Neural cell (in vitro differentiated cells): ENCODE data around the gene MSI2. TPM values are rescaled to one million over a fixed set of nuclear protein-coding genes. Genes with fewer than 3 reads are reported as not detected.

ENCODE experiments used
- H2AFZ ChIP-seq: fragments of 200-600, 300-800 bp; sonication (generic), shearing (Covaris generic); 2 replicates; pipeline ENCODE4 v1.6.0; 2014; ENCODE audit warnings: low read depth, mild to moderate bottlenecking, antibody characterized with exemption, low read length, moderate library complexity
- H3F3A ChIP-seq: fragments of 200-600 bp; shearing (Covaris generic); 2 replicates; pipeline ENCODE4 v1.6.1; 2016; ENCODE audit warnings: mild to moderate bottlenecking, moderate library complexity, mixed read lengths, antibody characterized with exemption, low read length; ENCODE audit not compliant: insufficient read depth, poor library complexity, severe bottlenecking
- H3K27ac ChIP-seq: fragments of 200-600, 300-800 bp; sonication (generic), shearing (Covaris generic); 2 replicates; pipeline ENCODE4 v1.5.1; 2014; ENCODE audit warnings: mild to moderate bottlenecking, low read length, moderate library complexity
- H3K27me3 ChIP-seq: fragments of 300-800, 200-600 bp; sonication (generic), shearing (Covaris generic); 2 replicates; pipeline ENCODE4 v1.6.0; 2014; ENCODE audit warnings: mild to moderate bottlenecking, low read depth, low read length, moderate library complexity; ENCODE audit not compliant: insufficient read depth
- H3K36me3 ChIP-seq: fragments of 300-800, 200-600 bp; sonication (generic), shearing (Covaris generic); 2 replicates; pipeline ENCODE4 v1.5.1; 2014; ENCODE audit warnings: mild to moderate bottlenecking, antibody characterized with exemption, low read length, moderate library complexity; ENCODE audit not compliant: insufficient read depth
- H3K4me2 ChIP-seq: fragments of 300-800, 200-600 bp; sonication (generic), shearing (Covaris generic); 2 replicates; pipeline ENCODE4 v1.6.0; 2014; ENCODE audit warnings: mild to moderate bottlenecking, low read length
- H3K4me3 ChIP-seq: fragments of 300-800, 200-600 bp; sonication (generic), shearing (Covaris generic); 2 replicates; pipeline ENCODE4 v1.5.1; 2014; ENCODE audit warnings: mild to moderate bottlenecking, low read length, moderate library complexity
- H3K79me2 ChIP-seq: fragments of 200-600 bp; shearing (Covaris generic); replicated peaks from 2 replicates; pipeline ENCODE4 v1.6.0; 2014; ENCODE audit warnings: mild to moderate bottlenecking, low read length, moderate library complexity; ENCODE audit not compliant: insufficient read depth
- H3K9ac ChIP-seq: fragments of 300-800, 200-600 bp; sonication (generic), shearing (Covaris generic); 2 replicates; pipeline ENCODE4 v1.6.1; 2016; ENCODE audit warnings: mild to moderate bottlenecking, low read length, mixed read lengths
- H3K9me2 ChIP-seq: fragments of 200-600 bp; shearing (Covaris generic); 2 replicates; pipeline ENCODE4 v1.6.1; 2016; ENCODE audit warnings: mild to moderate bottlenecking, low read length, mixed read lengths; ENCODE audit not compliant: insufficient read depth
- H3K9me3 ChIP-seq: fragments of 200-600, 300-800 bp; sonication (generic), shearing (Covaris generic); 2 replicates; pipeline ENCODE4 v1.6.1; 2016; ENCODE audit warnings: mild to moderate bottlenecking, mixed run types, low read length, moderate library complexity, mixed read lengths
- H4K20me1 ChIP-seq: fragments of 200-600 bp; shearing (Covaris generic); 2 replicates; pipeline ENCODE4 v1.6.1; 2016; ENCODE audit warnings: mild to moderate bottlenecking, mixed run types; ENCODE audit not compliant: insufficient read depth
- EP300 ChIP-seq: fragments of 450-650 bp; conservative IDR thresholded peaks from 2 replicates; pipeline ENCODE4 v1.6.1; 2014; ENCODE audit warnings: antibody characterized with exemption, mild to moderate bottlenecking, moderate library complexity; ENCODE audit not compliant: poor library complexity, severe bottlenecking
- EZH2 ChIP-seq: fragments of 200-600, 300-800 bp; shearing (Covaris generic), sonication (generic); IDR thresholded peaks from 2 replicates; pipeline ENCODE4 v1.6.1; 2014; ENCODE audit warnings: antibody characterized with exemption, low read length, borderline replicate concordance, mild to moderate bottlenecking; ENCODE audit not compliant: insufficient read depth, poor library complexity, severe bottlenecking
- MXI1 ChIP-seq: fragments of 450-650 bp; conservative IDR thresholded peaks from 2 replicates; pipeline ENCODE4 v1.6.1; 2014; ENCODE audit warnings: antibody characterized with exemption, mild to moderate bottlenecking; ENCODE audit not compliant: poor library complexity, severe bottlenecking
- POLR2AphosphoS5 ChIP-seq: IDR thresholded peaks from 2 replicates; pipeline ENCODE4 v1.6.1; 2012
- RAD21 ChIP-seq: fragments of 450-650 bp; conservative IDR thresholded peaks from 2 replicates; pipeline ENCODE4 v1.6.1; 2014; ENCODE audit warnings: antibody characterized with exemption, mild to moderate bottlenecking, moderate library complexity
- TAF1 ChIP-seq: IDR thresholded peaks from 2 replicates; pipeline ENCODE4 v1.6.1; 2012; ENCODE audit warnings: low read depth
- polyA plus RNA-seq: library from polyadenylated mRNA; depleted of rRNA; stranded (reverse); fragments of >200 nt; gene quantifications from 2 replicates; pipeline ENCODE4 v1.2.3, GENCODE V29; 2014
- TF ChIP-seq, protein P1 (sequence below): IDR thresholded peaks from 2 replicates; pipeline ENCODE4 v1.6.1; 2012; ENCODE audit warnings: borderline replicate concordance
- TF ChIP-seq, protein P2 (sequence below): fragments of 450-650 bp; IDR thresholded peaks from 2 replicates; pipeline ENCODE4 v1.5.1; 2014; ENCODE audit warnings: antibody characterized with exemption, mild to moderate bottlenecking, moderate library complexity; ENCODE audit not compliant: poor library complexity, severe bottlenecking

MSI2 gene
- polyA plus RNA-seq, 1 donor from 2014 or later, result 61.4 TPM

DNA sequence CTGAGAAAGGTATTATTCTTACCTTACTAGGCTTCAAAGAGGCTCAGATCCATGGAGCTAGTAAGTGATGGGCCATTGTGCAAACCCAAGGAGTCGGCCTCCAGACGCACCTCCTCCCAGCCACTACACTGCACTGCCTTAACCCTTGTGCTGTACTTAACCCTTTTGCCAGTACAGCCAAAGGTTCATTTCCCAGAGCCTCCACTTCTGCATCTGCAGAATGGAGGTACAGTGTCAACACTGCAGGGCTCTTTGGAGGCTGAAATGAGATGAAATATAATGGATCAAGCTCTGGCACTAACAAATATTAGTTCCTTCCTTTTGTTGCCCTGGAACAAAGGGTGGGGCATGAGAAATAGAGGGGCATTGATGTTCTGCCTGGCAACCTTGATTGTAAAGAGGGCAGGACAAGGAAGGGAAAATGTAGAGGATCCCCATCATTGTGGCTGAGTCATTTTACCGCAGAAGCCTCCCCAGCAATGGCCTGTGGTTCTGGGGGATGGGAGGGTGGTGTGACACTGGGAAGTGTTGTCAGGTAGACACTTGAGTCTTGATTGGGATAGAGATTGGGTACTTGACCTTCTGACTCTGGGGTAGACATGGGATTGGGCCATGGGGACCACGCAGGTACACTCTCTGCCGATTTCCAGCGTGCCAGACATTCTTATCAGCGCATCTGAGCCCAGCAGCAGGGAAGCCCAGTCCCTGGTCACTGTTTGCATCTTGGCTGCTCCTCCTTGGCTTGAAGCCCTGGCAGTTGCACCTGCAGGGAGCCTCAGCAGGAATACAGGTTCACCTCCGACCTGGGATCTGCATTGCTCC is 84.0 kb downstream of the MSI2 start:
- H3K36me3 ChIP-seq, result no peaks in the 10 kb centered on the region
- no peaks in the 10 kb centered on the region for H3F3A ChIP-seq
- no peaks in the 10 kb centered on the region for H3K9me2 ChIP-seq
- no peak overlapping the region for H3K4me3 ChIP-seq
- no peak overlapping the region for H3K9ac ChIP-seq
- H3K27ac ChIP-seq, result no peak overlapping the region
- no peak overlapping the region for H2AFZ ChIP-seq
- no peak overlapping the region for H3K4me2 ChIP-seq
- TF ChIP-seq TAF1 (no peak), EP300 (no peak), RAD21 (no peak), MXI1 (no peak), EZH2 (no peak), POLR2AphosphoS5 (no peak)
- TF ChIP-seq, protein P1, sequence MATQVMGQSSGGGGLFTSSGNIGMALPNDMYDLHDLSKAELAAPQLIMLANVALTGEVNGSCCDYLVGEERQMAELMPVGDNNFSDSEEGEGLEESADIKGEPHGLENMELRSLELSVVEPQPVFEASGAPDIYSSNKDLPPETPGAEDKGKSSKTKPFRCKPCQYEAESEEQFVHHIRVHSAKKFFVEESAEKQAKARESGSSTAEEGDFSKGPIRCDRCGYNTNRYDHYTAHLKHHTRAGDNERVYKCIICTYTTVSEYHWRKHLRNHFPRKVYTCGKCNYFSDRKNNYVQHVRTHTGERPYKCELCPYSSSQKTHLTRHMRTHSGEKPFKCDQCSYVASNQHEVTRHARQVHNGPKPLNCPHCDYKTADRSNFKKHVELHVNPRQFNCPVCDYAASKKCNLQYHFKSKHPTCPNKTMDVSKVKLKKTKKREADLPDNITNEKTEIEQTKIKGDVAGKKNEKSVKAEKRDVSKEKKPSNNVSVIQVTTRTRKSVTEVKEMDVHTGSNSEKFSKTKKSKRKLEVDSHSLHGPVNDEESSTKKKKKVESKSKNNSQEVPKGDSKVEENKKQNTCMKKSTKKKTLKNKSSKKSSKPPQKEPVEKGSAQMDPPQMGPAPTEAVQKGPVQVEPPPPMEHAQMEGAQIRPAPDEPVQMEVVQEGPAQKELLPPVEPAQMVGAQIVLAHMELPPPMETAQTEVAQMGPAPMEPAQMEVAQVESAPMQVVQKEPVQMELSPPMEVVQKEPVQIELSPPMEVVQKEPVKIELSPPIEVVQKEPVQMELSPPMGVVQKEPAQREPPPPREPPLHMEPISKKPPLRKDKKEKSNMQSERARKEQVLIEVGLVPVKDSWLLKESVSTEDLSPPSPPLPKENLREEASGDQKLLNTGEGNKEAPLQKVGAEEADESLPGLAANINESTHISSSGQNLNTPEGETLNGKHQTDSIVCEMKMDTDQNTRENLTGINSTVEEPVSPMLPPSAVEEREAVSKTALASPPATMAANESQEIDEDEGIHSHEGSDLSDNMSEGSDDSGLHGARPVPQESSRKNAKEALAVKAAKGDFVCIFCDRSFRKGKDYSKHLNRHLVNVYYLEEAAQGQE, result no peak
- TF ChIP-seq, protein P2, sequence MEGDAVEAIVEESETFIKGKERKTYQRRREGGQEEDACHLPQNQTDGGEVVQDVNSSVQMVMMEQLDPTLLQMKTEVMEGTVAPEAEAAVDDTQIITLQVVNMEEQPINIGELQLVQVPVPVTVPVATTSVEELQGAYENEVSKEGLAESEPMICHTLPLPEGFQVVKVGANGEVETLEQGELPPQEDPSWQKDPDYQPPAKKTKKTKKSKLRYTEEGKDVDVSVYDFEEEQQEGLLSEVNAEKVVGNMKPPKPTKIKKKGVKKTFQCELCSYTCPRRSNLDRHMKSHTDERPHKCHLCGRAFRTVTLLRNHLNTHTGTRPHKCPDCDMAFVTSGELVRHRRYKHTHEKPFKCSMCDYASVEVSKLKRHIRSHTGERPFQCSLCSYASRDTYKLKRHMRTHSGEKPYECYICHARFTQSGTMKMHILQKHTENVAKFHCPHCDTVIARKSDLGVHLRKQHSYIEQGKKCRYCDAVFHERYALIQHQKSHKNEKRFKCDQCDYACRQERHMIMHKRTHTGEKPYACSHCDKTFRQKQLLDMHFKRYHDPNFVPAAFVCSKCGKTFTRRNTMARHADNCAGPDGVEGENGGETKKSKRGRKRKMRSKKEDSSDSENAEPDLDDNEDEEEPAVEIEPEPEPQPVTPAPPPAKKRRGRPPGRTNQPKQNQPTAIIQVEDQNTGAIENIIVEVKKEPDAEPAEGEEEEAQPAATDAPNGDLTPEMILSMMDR, result no peak
- no peaks in the 10 kb centered on the region for H4K20me1 ChIP-seq
- H3K9me3 ChIP-seq, result no peaks in the 10 kb centered on the region
- H3K79me2 ChIP-seq, result peaks cover 54% of the 10 kb centered on the region
- no peaks in the 10 kb centered on the region for H3K27me3 ChIP-seq

DNA sequence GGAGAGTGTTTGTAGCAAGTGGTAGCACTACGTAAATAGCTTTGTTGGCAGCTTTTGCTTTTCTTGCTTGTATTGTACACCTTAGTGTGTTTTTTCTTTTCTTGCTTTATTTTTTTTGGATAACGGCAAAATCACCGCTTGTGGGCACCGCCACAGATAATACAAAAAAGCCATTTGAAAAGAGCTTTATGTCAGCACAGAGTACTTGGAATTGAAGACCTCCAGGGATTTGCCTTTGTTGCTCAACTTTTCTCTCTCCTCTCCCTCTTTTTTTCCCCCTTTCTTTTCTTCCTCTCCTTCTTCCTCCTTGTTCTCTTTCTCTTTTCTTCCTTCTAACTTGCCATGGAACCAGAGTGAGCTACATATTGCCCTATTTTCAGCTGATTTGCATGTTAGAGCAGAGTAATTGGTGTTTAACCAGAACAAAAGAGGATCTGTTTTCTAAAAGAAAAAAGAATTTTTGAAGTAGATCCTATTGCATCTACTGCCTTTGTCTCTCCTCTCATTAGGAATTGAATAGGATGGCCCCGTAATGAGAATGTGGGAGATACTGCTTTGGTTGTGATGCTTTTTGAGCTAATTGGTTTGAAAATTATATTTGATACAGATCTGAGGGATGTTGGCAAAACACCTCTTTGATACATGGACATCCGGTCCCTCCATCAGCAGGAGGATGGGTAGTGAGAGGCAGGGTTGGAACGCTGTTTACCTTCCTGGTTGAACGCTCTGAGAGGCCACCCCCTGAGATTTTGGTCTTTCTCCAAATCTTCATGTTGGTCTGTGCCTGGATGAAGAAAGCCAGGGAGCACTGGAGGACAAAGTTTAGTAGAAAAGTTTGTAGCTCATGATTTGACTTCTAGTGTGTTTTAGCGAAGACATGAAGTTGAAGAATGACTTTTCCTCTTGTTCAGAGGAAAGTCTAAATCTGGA is 85.6 kb downstream of the MSI2 start:
- no peaks in the 10 kb centered on the region for H3F3A ChIP-seq
- H3K9me3 ChIP-seq, result no peaks in the 10 kb centered on the region
- H3K79me2 ChIP-seq, result peaks cover 45% of the 10 kb centered on the region
- H3K27ac ChIP-seq, result no peak overlapping the region
- no peaks in the 10 kb centered on the region for H4K20me1 ChIP-seq
- no peak for TF ChIP-seq TAF1
- TF ChIP-seq RAD21, result no peak
- H3K9me2 ChIP-seq, result no peaks in the 10 kb centered on the region
- H3K9ac ChIP-seq, result no peak overlapping the region
- H3K27me3 ChIP-seq, result no peaks in the 10 kb centered on the region
- H3K4me3 ChIP-seq, result no peak overlapping the region
- no peaks in the 10 kb centered on the region for H3K36me3 ChIP-seq
- H2AFZ ChIP-seq, result no peak overlapping the region
- no peak overlapping the region for H3K4me2 ChIP-seq
